Activated CD8-positive, alpha-beta memory T cell treated with anti-CD3 and anti-CD28 coated beads for 1 hour (primary cell): Measurements from ENCODE around the gene OBSL1.

ENCODE experiments used
- DNase-seq, 2 donors: peaks; one replicate each; pipeline ENCODE4 v3.0.0-alpha.2; 2020; ENCODE audit warnings: low read depth in 1 of 2; ENCODE audit errors: extremely low read depth in 1 of 2

OBSL1 gene

GRCh38 chr2:219552382-219553167 lies 18.8 kb downstream of the OBSL1 start:
- DNase-seq, result peak; percentile 41 to 74

GRCh38 chr2:219551441-219552381 lies 19.6 kb downstream of the OBSL1 start:
- no peak for DNase-seq

- DNase-seq, result no peak
These were observed 21.7 kb downstream of the OBSL1 start for GRCh38 chr2:219549619-219550018.

GRCh38 chr2:219548990-219549389 lies 22.3 kb downstream of the OBSL1 start:
- DNase-seq, result no peak

GRCh38 chr2:219547621-219548020 lies 23.7 kb downstream of the OBSL1 start:
- no peak for DNase-seq

- no peak for DNase-seq
These were observed 25.4 kb downstream of the OBSL1 start for GRCh38 chr2:219545943-219546352.

- DNase-seq, result no peak
These were observed 25.9 kb downstream of the OBSL1 start for GRCh38 chr2:219545295-219545942.

- no peak for DNase-seq
These were observed 26.8 kb downstream of the OBSL1 start for GRCh38 chr2:219544567-219544966.

- DNase-seq, result peak; percentile 81 to 84
These were observed 27.6 kb downstream of the OBSL1 start, which contains the start of the genes CHPF and TMEM198 for GRCh38 chr2:219543596-219544358. TSS of gene CHPF (minus strand) at chr2:219543809. CDS start at chr2:219543538, 271 bp downstream. TSS of gene TMEM198 (plus strand) at chr2:219544028. CDS start at chr2:219544728, 700 bp downstream.

- no peak for DNase-seq
These were observed 28.3 kb downstream of the OBSL1 start for GRCh38 chr2:219542931-219543595.

- peak; percentile 60 to 73 for DNase-seq
These were observed 29.6 kb downstream of the OBSL1 start for GRCh38 chr2:219541611-219542180.

GRCh38 chr2:219540784-219541504 lies 30.4 kb downstream of the OBSL1 start:
- no peak for DNase-seq

GRCh38 chr2:219539926-219540678 lies 31.2 kb downstream of the OBSL1 start:
- DNase-seq, result no peak

- DNase-seq, result no peak
These were observed 32.2 kb downstream of the OBSL1 start for GRCh38 chr2:219538956-219539788.

- no peak for DNase-seq
These were observed 32.8 kb downstream of the OBSL1 start for GRCh38 chr2:219538504-219538951.

GRCh38 chr2:219537657-219538488 lies 33.5 kb downstream of the OBSL1 start:
- no peak for DNase-seq
